ENCODE measurements around the gene BRSK1. TPM values are rescaled to one million over a fixed set of nuclear protein-coding genes. Genes with fewer than 3 reads are reported as not detected.

BRSK1 gene
- total and polyA plus RNA-seq, 2 of the 13 experiments (the other 11 are each of a cell fraction or from before 2014, with no cell fraction given) = 0.18 to 1.2 TPM

DNA sequence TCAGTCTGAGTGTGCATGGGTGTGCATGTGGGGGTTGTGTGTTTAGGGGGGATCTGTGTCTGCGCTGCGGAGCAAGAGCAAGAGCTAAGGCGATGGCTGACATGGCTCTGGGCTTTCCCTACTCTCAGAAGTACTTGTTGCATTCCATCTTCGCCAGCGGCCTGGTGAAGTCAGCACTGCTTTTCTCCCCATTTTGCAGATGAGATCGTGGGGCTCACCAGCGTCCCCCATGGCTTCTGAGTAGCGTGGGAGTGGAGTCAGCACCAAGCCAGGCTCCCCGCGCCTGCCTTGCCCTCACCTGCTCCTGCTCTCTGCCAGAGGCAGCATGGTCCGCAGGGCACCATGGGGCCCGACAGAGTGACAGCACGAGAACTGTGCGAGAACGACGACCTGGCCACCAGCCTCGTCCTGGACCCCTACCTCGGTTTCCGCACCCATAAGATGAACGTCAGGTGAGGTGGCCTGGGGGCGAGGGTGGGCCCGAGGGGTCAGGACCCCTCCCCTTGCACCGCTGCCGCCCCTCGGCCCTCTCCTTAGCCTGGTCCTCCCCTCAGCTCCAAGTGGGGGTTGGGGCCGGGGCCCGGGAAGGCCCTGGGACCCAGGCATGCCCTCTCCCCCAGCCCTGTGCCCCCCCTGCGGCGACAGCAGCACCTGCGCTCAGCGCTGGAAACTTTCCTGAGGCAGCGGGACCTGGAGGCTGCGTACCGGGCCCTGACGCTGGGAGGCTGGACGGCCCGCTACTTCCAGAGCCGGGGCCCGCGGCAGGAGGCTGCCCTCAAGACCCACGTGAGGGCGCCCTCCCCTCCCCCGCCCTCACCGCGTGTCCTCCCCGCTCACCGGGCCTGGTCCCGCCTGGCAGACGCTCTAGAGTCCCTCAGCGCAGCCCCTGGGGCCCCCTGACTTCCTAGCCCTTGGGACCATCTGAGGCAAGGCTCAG is 58.1 kb downstream of the BRSK1 start:
- no peak for TF ChIP-seq ZNF432 (CRISPR knock-in tag; IDR thresholded peaks at IDR 0.05; ENCODE audit: borderline replicate concordance)
- TF ChIP-seq TBL1XR1 (IDR thresholded peaks at IDR 0.05; ENCODE audit: borderline replicate concordance, low read length, partially characterized antibody) = no peak
- TF ChIP-seq MIER2 (CRISPR knock-in tag; IDR thresholded peaks at IDR 0.05) = no peak
- TF ChIP-seq TGIF2 (CRISPR knock-in tag; IDR thresholded peaks at IDR 0.05) = no peak
- TF ChIP-seq NR2F6 (IDR thresholded peaks at IDR 0.05) = no peak
- no peak for TF ChIP-seq NR2F6 (CRISPR knock-in tag; IDR thresholded peaks at IDR 0.05)
- TF ChIP-seq FOXC1 (CRISPR knock-in tag; IDR thresholded peaks at IDR 0.05; ENCODE audit: borderline replicate concordance) = no peak
- TF ChIP-seq SOX6 (IDR thresholded peaks at IDR 0.05) = no peak
- no peak for TF ChIP-seq SOX6 (CRISPR knock-in tag; IDR thresholded peaks at IDR 0.05)
- TF ChIP-seq, protein P1, sequence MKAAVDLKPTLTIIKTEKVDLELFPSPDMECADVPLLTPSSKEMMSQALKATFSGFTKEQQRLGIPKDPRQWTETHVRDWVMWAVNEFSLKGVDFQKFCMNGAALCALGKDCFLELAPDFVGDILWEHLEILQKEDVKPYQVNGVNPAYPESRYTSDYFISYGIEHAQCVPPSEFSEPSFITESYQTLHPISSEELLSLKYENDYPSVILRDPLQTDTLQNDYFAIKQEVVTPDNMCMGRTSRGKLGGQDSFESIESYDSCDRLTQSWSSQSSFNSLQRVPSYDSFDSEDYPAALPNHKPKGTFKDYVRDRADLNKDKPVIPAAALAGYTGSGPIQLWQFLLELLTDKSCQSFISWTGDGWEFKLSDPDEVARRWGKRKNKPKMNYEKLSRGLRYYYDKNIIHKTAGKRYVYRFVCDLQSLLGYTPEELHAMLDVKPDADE (CRISPR knock-in tag; IDR thresholded peaks at IDR 0.05) = no peak
- TF ChIP-seq U2AF1 (optimal IDR thresholded peaks at IDR 0.05; ENCODE audit: low read depth, low read length) = no peak
- TF ChIP-seq, protein P2, sequence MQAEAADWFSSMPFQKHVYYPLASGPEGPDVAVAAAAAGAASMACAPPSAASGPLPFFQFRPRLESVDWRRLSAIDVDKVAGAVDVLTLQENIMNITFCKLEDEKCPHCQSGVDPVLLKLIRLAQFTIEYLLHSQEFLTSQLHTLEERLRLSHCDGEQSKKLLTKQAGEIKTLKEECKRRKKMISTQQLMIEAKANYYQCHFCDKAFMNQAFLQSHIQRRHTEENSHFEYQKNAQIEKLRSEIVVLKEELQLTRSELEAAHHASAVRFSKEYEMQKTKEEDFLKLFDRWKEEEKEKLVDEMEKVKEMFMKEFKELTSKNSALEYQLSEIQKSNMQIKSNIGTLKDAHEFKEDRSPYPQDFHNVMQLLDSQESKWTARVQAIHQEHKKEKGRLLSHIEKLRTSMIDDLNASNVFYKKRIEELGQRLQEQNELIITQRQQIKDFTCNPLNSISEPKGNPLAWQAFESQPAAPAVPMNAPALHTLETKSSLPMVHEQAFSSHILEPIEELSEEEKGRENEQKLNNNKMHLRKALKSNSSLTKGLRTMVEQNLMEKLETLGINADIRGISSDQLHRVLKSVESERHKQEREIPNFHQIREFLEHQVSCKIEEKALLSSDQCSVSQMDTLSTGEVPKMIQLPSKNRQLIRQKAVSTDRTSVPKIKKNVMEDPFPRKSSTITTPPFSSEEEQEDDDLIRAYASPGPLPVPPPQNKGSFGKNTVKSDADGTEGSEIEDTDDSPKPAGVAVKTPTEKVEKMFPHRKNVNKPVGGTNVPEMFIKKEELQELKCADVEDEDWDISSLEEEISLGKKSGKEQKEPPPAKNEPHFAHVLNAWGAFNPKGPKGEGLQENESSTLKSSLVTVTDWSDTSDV (CRISPR knock-in tag; IDR thresholded peaks at IDR 0.05) = no peak
- TF ChIP-seq BRD4 (CRISPR knock-in tag; IDR thresholded peaks at IDR 0.05) = no peak
- no peak for TF ChIP-seq ARNT (IDR thresholded peaks at IDR 0.05)
- no peak for TF ChIP-seq ELF4 (CRISPR knock-in tag; IDR thresholded peaks at IDR 0.05; ENCODE audit: borderline replicate concordance)
- no peak for TF ChIP-seq GFI1 (CRISPR knock-in tag; IDR thresholded peaks at IDR 0.05; ENCODE audit: borderline replicate concordance)
- TF ChIP-seq SP1 (IDR thresholded peaks at IDR 0.05) = no peak
- no peak for TF ChIP-seq SP1 (CRISPR knock-in tag; IDR thresholded peaks at IDR 0.05)
- TF ChIP-seq, protein P3, sequence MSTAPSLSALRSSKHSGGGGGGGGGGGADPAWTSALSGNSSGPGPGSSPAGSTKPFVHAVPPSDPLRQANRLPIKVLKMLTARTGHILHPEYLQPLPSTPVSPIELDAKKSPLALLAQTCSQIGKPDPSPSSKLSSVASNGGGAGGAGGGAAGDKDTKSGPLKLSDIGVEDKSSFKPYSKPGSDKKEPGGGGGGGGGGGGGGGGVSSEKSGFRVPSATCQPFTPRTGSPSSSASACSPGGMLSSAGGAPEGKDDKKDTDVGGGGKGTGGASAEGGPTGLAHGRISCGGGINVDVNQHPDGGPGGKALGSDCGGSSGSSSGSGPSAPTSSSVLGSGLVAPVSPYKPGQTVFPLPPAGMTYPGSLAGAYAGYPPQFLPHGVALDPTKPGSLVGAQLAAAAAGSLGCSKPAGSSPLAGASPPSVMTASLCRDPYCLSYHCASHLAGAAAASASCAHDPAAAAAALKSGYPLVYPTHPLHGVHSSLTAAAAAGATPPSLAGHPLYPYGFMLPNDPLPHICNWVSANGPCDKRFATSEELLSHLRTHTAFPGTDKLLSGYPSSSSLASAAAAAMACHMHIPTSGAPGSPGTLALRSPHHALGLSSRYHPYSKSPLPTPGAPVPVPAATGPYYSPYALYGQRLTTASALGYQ (CRISPR knock-in tag; IDR thresholded peaks at IDR 0.05) = no peak
- TF ChIP-seq REPIN1 (CRISPR knock-in tag; IDR thresholded peaks at IDR 0.05; ENCODE audit: borderline replicate concordance, low read depth) = no peak
- FAIRE-seq (no peak), ATAC-seq (no peak), DNase-seq (ENCODE audit: low spot score) (no peak)
- POLR2A ChIA-PET = no interaction called here
- Histone ChIP-seq H3K36me3 (replicated peaks in 1 of 2; ENCODE audit: control insufficient read depth in 1 of 2, insufficient read depth in 2 of 2, low read length in 2 of 2) (peaks cover 2 to 7% of the 10 kb centered on the region in 2 experiments; a peak in 3 of 5 replicates), H3K9ac (ENCODE audit: insufficient read depth, low read depth, low read length) (peak overlapping the region; percentile 39; the same call in 1 of the 2 replicates), H3K27me3 (ENCODE audit: control insufficient read depth in 1 of 2, insufficient read depth in 2 of 2, low read length in 2 of 2) (no peaks in the 10 kb centered on the region; a peak in 1 of 5 replicates), H3K4me1 (ENCODE audit: insufficient read depth, low read length) (peaks cover 22% of the 10 kb centered on the region), H3K79me2 (ENCODE audit: insufficient read depth, low read length) (peaks cover 5% of the 10 kb centered on the region), H3K9me3 (ENCODE audit: low read length) (no peaks in the 10 kb centered on the region), H3K4me2 (ENCODE audit: low read depth, low read length) (peak overlapping the region; percentile 78), H3K4me3 (replicated peaks in 1 of 3; ENCODE audit: insufficient read depth in 1 of 3, low read depth in 2 of 3, low read length in 3 of 3) (peak overlapping the region in 2 of 3 experiments; percentile 22 to 37; a peak in 2 of 6 replicates), H2AFZ (ENCODE audit: low read length) (no peak overlapping the region), H4K20me1 (ENCODE audit: insufficient read depth, low read length) (peaks cover 3% of the 10 kb centered on the region; the same call in 1 of the 2 replicates), H3K27ac (ENCODE audit: extremely low read length, insufficient read depth, low read length) (no peak overlapping the region)
- intact Hi-C loops (cut with micrococcal nuclease; ENCODE audit: unreplicated experiment) = no loop called here
- BruUV-seq (replicated peaks) = no TSS peak
- CTCF ChIA-PET (ENCODE audit: low intra/inter-chr PET ratio, low total read pairs) = no interaction called here
- WGBS (ENCODE audit: low lambda C conversion rate) = 90% methylated on average over 10 of the region's 50 CpGs
- in situ Hi-C loops (cut with HindIII; ENCODE audit: extremely low pct_ligation_motif_present, low pct_unique_long_range_greater_than_20kb) = no loop called here
